CD4-positive, alpha-beta T cell treated with Interleukin-6 at 100 ng/mL for 8 hours (primary cell): ENCODE results near the gene GRIK1.

Experiments used
- DNase-seq: peaks from one replicate; pipeline ENCODE4 v3.0.0-alpha.2; 2020; ENCODE audit warnings: mixed read lengths, low spot score

The GRIK1 gene

GRCh38 chr21:29718081-29718815 is 221.5 kb downstream of the GRIK1 start:
- no peak for DNase-seq

- DNase-seq: no peak
Measured at GRCh38 chr21:29717659-29718058, 222.1 kb downstream of the GRIK1 start.

- no peak for DNase-seq
Measured at GRCh38 chr21:29716753-29717152, 223.0 kb downstream of the GRIK1 start.

GRCh38 chr21:29715089-29715488 is 224.7 kb downstream of the GRIK1 start:
- DNase-seq: no peak

- no peak for DNase-seq
Measured at GRCh38 chr21:29712818-29713217, 227.0 kb downstream of the GRIK1 start.

GRCh38 chr21:29711236-29711635 is 228.6 kb downstream of the GRIK1 start:
- DNase-seq: no peak

- no peak for DNase-seq
Measured at GRCh38 chr21:29710498-29710897, 229.3 kb downstream of the GRIK1 start.

GRCh38 chr21:29708401-29708800 is 231.4 kb downstream of the GRIK1 start:
- no peak for DNase-seq

- DNase-seq: no peak
Measured at GRCh38 chr21:29704719-29705118, 235.1 kb downstream of the GRIK1 start.

GRCh38 chr21:29701676-29702075 is 238.1 kb downstream of the GRIK1 start:
- DNase-seq: no peak

GRCh38 chr21:29697555-29698193 is 242.1 kb downstream of the GRIK1 start:
- DNase-seq: no peak

- DNase-seq: no peak
Measured at GRCh38 chr21:29696937-29697336, 242.9 kb downstream of the GRIK1 start.

GRCh38 chr21:29691616-29692491 is 247.9 kb downstream of the GRIK1 start:
- no peak for DNase-seq

- no peak for DNase-seq
Measured at GRCh38 chr21:29689753-29690152, 250.0 kb downstream of the GRIK1 start.

GRCh38 chr21:29684106-29684505 is 255.7 kb downstream of the GRIK1 start:
- DNase-seq: no peak

GRCh38 chr21:29682800-29683199 is 257.0 kb downstream of the GRIK1 start:
- no peak for DNase-seq

- DNase-seq: no peak
Measured at GRCh38 chr21:29680273-29680672, 259.5 kb downstream of the GRIK1 start.

- no peak for DNase-seq
Measured at GRCh38 chr21:29678626-29679025, 261.2 kb downstream of the GRIK1 start.

GRCh38 chr21:29677326-29677725 is 262.5 kb downstream of the GRIK1 start:
- DNase-seq: no peak

GRCh38 chr21:29676395-29676794 is 263.4 kb downstream of the GRIK1 start:
- no peak for DNase-seq

GRCh38 chr21:29675451-29675850 is 264.3 kb downstream of the GRIK1 start:
- DNase-seq: no peak

- no peak for DNase-seq
Measured at GRCh38 chr21:29674343-29674742, 265.5 kb downstream of the GRIK1 start.

- no peak for DNase-seq
Measured at GRCh38 chr21:29673096-29673610, 266.6 kb downstream of the GRIK1 start.
